Osteoblast (primary cell): ENCODE data around the gene BID. TPM values are rescaled to one million over a fixed set of nuclear protein-coding genes. Genes with fewer than 3 reads are reported as not detected.
"Not testable (repeated sequence)": the region's sequence is repeated elsewhere in the genome, so short reads cannot be mapped to it uniquely, and the experiment has no call there.

ENCODE experiments used
- DNase-seq: peaks from one replicate; pipeline ENCODE4 v3.0.0; 2011; ENCODE audit warnings: low spot score, mixed read lengths; ENCODE audit not compliant: insufficient read length; ENCODE audit errors: missing footprints
- H2AFZ ChIP-seq: 2 replicates; pipeline ENCODE4 v1.6.0; 2011; ENCODE audit warnings: mild to moderate bottlenecking, low read length
- H3K27ac ChIP-seq: 2 replicates; pipeline ENCODE4 v1.5.1; 2011; ENCODE audit warnings: mild to moderate bottlenecking, low read depth, low read length, moderate library complexity
- H3K27me3 ChIP-seq: 2 replicates; pipeline ENCODE4 v1.6.0; 2012; ENCODE audit warnings: mild to moderate bottlenecking, control low read depth, inconsistent platforms, low read length, moderate library complexity; ENCODE audit not compliant: insufficient read depth
- H3K36me3 ChIP-seq: 2 replicates; pipeline ENCODE4 v1.5.1; 2011; ENCODE audit warnings: mild to moderate bottlenecking, low read length, control low read depth, moderate library complexity; ENCODE audit not compliant: insufficient read depth
- H3K4me1 ChIP-seq: 2 replicates; pipeline ENCODE4 v1.5.1; 2011; ENCODE audit warnings: mild to moderate bottlenecking, low read length, control low read depth, moderate library complexity; ENCODE audit not compliant: insufficient read depth
- H3K4me2 ChIP-seq: 2 replicates; pipeline ENCODE4 v1.6.0; 2011; ENCODE audit warnings: mild to moderate bottlenecking, low read length; ENCODE audit not compliant: insufficient read depth
- H3K4me3 ChIP-seq: fragments of 200-600 bp; sonication (generic); 3 replicates; pipeline ENCODE4 v1.5.1; 2012; ENCODE audit warnings: mild to moderate bottlenecking, low read length, inconsistent platforms; ENCODE audit not compliant: insufficient read depth
- H3K79me2 ChIP-seq: 2 replicates; pipeline ENCODE4 v1.6.0; 2012; ENCODE audit warnings: mild to moderate bottlenecking, low read length, control low read depth, inconsistent platforms; ENCODE audit not compliant: insufficient read depth
- H3K9me3 ChIP-seq: 2 replicates; pipeline ENCODE4 v1.5.1; 2011; ENCODE audit warnings: low read depth, low read length, control low read depth
- H4K20me1 ChIP-seq: 2 replicates; pipeline ENCODE4 v1.6.0; 2012; ENCODE audit warnings: mild to moderate bottlenecking, low read length, control low read depth; ENCODE audit not compliant: insufficient read depth
- CTCF ChIP-seq: IDR thresholded peaks from 2 replicates; pipeline ENCODE4 v1.5.1; 2011; ENCODE audit warnings: mild to moderate bottlenecking, low read depth, low read length, moderate library complexity; ENCODE audit errors: extremely low read depth
- total RNA-seq: library from RNA; depleted of rRNA; stranded (reverse); fragments of >200 nt; gene quantifications from 2 replicates; pipeline ENCODE4 v1.2.3, GENCODE V29; 2012

Gene BID
- total RNA-seq, 1 donor: 16.3 TPM

- peaks cover 27% of the 10 kb centered on the region for H4K20me1 ChIP-seq
- H2AFZ ChIP-seq: no peak overlapping the region
- H3K79me2 ChIP-seq: peaks cover 29% of the 10 kb centered on the region
Measured at GRCh38 chr22:17769013-17769715, 5.1 kb downstream of the BID start.

GRCh38 chr22:17767233-17768065 lies 6.8 kb downstream of the BID start:
- Histone ChIP-seq H3K4me3 (no peak overlapping the region), H3K27ac (no peak overlapping the region), H3K79me2 (peaks cover 21% of the 10 kb centered on the region), H4K20me1 (peaks cover 19% of the 10 kb centered on the region), H3K4me2 (no peak overlapping the region), H3K4me1 (peaks cover 8% of the 10 kb centered on the region), H3K36me3 (no peaks in the 10 kb centered on the region), H3K9me3 (no peaks in the 10 kb centered on the region), H2AFZ (no peak overlapping the region), H3K27me3 (no peaks in the 10 kb centered on the region)
- peak; percentile 68 for DNase-seq
- no peak for TF ChIP-seq CTCF

More at GRCh38 chr22:17769013-17769715, 5.1 kb downstream of the BID start:
- Histone ChIP-seq H3K27ac (no peak overlapping the region), H3K4me1 (peaks cover 18% of the 10 kb centered on the region), H3K27me3 (no peaks in the 10 kb centered on the region), H3K9me3 (no peaks in the 10 kb centered on the region), H3K4me3 (no peak overlapping the region), H3K36me3 (no peaks in the 10 kb centered on the region), H3K4me2 (no peak overlapping the region)
- no peak for TF ChIP-seq CTCF
- peak; percentile 45 for DNase-seq

- not testable (repeated sequence) for H3K4me3 ChIP-seq, H3K27ac ChIP-seq, H2AFZ ChIP-seq, H3K4me2 ChIP-seq, H3K36me3 ChIP-seq, DNase-seq, H3K9me3 ChIP-seq, H3K27me3 ChIP-seq, H3K4me1 ChIP-seq
- Histone ChIP-seq H3K79me2 (peaks cover 19% of the 10 kb centered on the region), H4K20me1 (peaks cover 10% of the 10 kb centered on the region)
Measured at GRCh38 chr22:17764852-17765251, 9.4 kb downstream of the BID start.

GRCh38 chr22:17764036-17764435 lies 10.2 kb downstream of the BID start:
- Histone ChIP-seq H3K4me1 (no peaks in the 10 kb centered on the region), H2AFZ (no peak overlapping the region), H4K20me1 (peaks cover 10% of the 10 kb centered on the region), H3K36me3 (no peaks in the 10 kb centered on the region), H3K79me2 (peaks cover 15% of the 10 kb centered on the region), H3K9me3 (no peaks in the 10 kb centered on the region), H3K27me3 (no peaks in the 10 kb centered on the region), H3K27ac (no peak overlapping the region), H3K4me2 (no peak overlapping the region), H3K4me3 (no peak overlapping the region)
- no peak for TF ChIP-seq CTCF
- no peak for DNase-seq

GRCh38 chr22:17763442-17763841 lies 10.8 kb downstream of the BID start:
- not testable (repeated sequence) for H2AFZ ChIP-seq, H3K27ac ChIP-seq, H3K4me2 ChIP-seq, DNase-seq, H3K4me1 ChIP-seq, H3K27me3 ChIP-seq, H3K4me3 ChIP-seq, H3K36me3 ChIP-seq, H3K9me3 ChIP-seq
- Histone ChIP-seq H3K79me2 (peaks cover 18% of the 10 kb centered on the region), H4K20me1 (peaks cover 12% of the 10 kb centered on the region)
